Neural cell (in vitro differentiated cells): Measurements from ENCODE around the gene CCNI2. TPM values are rescaled to one million over a fixed set of nuclear protein-coding genes. Genes with fewer than 3 reads are reported as not detected.

Source experiments
- H2AFZ ChIP-seq: fragments of 200-600, 300-800 bp; sonication (generic), shearing (Covaris generic); 2 replicates; pipeline ENCODE4 v1.6.0; 2014; ENCODE audit warnings: low read depth, mild to moderate bottlenecking, antibody characterized with exemption, low read length, moderate library complexity
- H3F3A ChIP-seq: fragments of 200-600 bp; shearing (Covaris generic); 2 replicates; pipeline ENCODE4 v1.6.1; 2016; ENCODE audit warnings: mild to moderate bottlenecking, moderate library complexity, mixed read lengths, antibody characterized with exemption, low read length; ENCODE audit not compliant: insufficient read depth, poor library complexity, severe bottlenecking
- H3K27ac ChIP-seq: fragments of 200-600, 300-800 bp; sonication (generic), shearing (Covaris generic); 2 replicates; pipeline ENCODE4 v1.5.1; 2014; ENCODE audit warnings: mild to moderate bottlenecking, low read length, moderate library complexity
- H3K27me3 ChIP-seq: fragments of 300-800, 200-600 bp; sonication (generic), shearing (Covaris generic); 2 replicates; pipeline ENCODE4 v1.6.0; 2014; ENCODE audit warnings: mild to moderate bottlenecking, low read depth, low read length, moderate library complexity; ENCODE audit not compliant: insufficient read depth
- H3K36me3 ChIP-seq: fragments of 300-800, 200-600 bp; sonication (generic), shearing (Covaris generic); 2 replicates; pipeline ENCODE4 v1.5.1; 2014; ENCODE audit warnings: mild to moderate bottlenecking, antibody characterized with exemption, low read length, moderate library complexity; ENCODE audit not compliant: insufficient read depth
- H3K4me2 ChIP-seq: fragments of 300-800, 200-600 bp; sonication (generic), shearing (Covaris generic); 2 replicates; pipeline ENCODE4 v1.6.0; 2014; ENCODE audit warnings: mild to moderate bottlenecking, low read length
- H3K4me3 ChIP-seq: fragments of 300-800, 200-600 bp; sonication (generic), shearing (Covaris generic); 2 replicates; pipeline ENCODE4 v1.5.1; 2014; ENCODE audit warnings: mild to moderate bottlenecking, low read length, moderate library complexity
- H3K79me2 ChIP-seq: fragments of 200-600 bp; shearing (Covaris generic); replicated peaks from 2 replicates; pipeline ENCODE4 v1.6.0; 2014; ENCODE audit warnings: mild to moderate bottlenecking, low read length, moderate library complexity; ENCODE audit not compliant: insufficient read depth
- H3K9ac ChIP-seq: fragments of 300-800, 200-600 bp; sonication (generic), shearing (Covaris generic); 2 replicates; pipeline ENCODE4 v1.6.1; 2016; ENCODE audit warnings: mild to moderate bottlenecking, low read length, mixed read lengths
- H3K9me2 ChIP-seq: fragments of 200-600 bp; shearing (Covaris generic); 2 replicates; pipeline ENCODE4 v1.6.1; 2016; ENCODE audit warnings: mild to moderate bottlenecking, low read length, mixed read lengths; ENCODE audit not compliant: insufficient read depth
- H3K9me3 ChIP-seq: fragments of 200-600, 300-800 bp; sonication (generic), shearing (Covaris generic); 2 replicates; pipeline ENCODE4 v1.6.1; 2016; ENCODE audit warnings: mild to moderate bottlenecking, mixed run types, low read length, moderate library complexity, mixed read lengths
- H4K20me1 ChIP-seq: fragments of 200-600 bp; shearing (Covaris generic); 2 replicates; pipeline ENCODE4 v1.6.1; 2016; ENCODE audit warnings: mild to moderate bottlenecking, mixed run types; ENCODE audit not compliant: insufficient read depth
- CTCF ChIP-seq: fragments of 450-650 bp; IDR thresholded peaks from 2 replicates; pipeline ENCODE4 v1.5.1; 2014; ENCODE audit warnings: antibody characterized with exemption, mild to moderate bottlenecking, moderate library complexity; ENCODE audit not compliant: poor library complexity, severe bottlenecking
- EP300 ChIP-seq: fragments of 450-650 bp; conservative IDR thresholded peaks from 2 replicates; pipeline ENCODE4 v1.6.1; 2014; ENCODE audit warnings: antibody characterized with exemption, mild to moderate bottlenecking, moderate library complexity; ENCODE audit not compliant: poor library complexity, severe bottlenecking
- EZH2 ChIP-seq: fragments of 200-600, 300-800 bp; shearing (Covaris generic), sonication (generic); IDR thresholded peaks from 2 replicates; pipeline ENCODE4 v1.6.1; 2014; ENCODE audit warnings: antibody characterized with exemption, low read length, borderline replicate concordance, mild to moderate bottlenecking; ENCODE audit not compliant: insufficient read depth, poor library complexity, severe bottlenecking
- MXI1 ChIP-seq: fragments of 450-650 bp; conservative IDR thresholded peaks from 2 replicates; pipeline ENCODE4 v1.6.1; 2014; ENCODE audit warnings: antibody characterized with exemption, mild to moderate bottlenecking; ENCODE audit not compliant: poor library complexity, severe bottlenecking
- POLR2AphosphoS5 ChIP-seq: IDR thresholded peaks from 2 replicates; pipeline ENCODE4 v1.6.1; 2012
- RAD21 ChIP-seq: fragments of 450-650 bp; conservative IDR thresholded peaks from 2 replicates; pipeline ENCODE4 v1.6.1; 2014; ENCODE audit warnings: antibody characterized with exemption, mild to moderate bottlenecking, moderate library complexity
- REST ChIP-seq: IDR thresholded peaks from 2 replicates; pipeline ENCODE4 v1.6.1; 2012; ENCODE audit warnings: borderline replicate concordance
- SMC3 ChIP-seq: fragments of 450-650 bp; conservative IDR thresholded peaks from 2 replicates; pipeline ENCODE4 v1.6.1; 2014; ENCODE audit warnings: antibody characterized with exemption, mild to moderate bottlenecking, moderate library complexity; ENCODE audit not compliant: poor library complexity
- TAF1 ChIP-seq: IDR thresholded peaks from 2 replicates; pipeline ENCODE4 v1.6.1; 2012; ENCODE audit warnings: low read depth
- polyA plus RNA-seq: library from polyadenylated mRNA; depleted of rRNA; stranded (reverse); fragments of >200 nt; gene quantifications from 2 replicates; pipeline ENCODE4 v1.2.3, GENCODE V29; 2014

The CCNI2 gene
- polyA plus RNA-seq, 1 donor from 2014 or later: not detected

DNA sequence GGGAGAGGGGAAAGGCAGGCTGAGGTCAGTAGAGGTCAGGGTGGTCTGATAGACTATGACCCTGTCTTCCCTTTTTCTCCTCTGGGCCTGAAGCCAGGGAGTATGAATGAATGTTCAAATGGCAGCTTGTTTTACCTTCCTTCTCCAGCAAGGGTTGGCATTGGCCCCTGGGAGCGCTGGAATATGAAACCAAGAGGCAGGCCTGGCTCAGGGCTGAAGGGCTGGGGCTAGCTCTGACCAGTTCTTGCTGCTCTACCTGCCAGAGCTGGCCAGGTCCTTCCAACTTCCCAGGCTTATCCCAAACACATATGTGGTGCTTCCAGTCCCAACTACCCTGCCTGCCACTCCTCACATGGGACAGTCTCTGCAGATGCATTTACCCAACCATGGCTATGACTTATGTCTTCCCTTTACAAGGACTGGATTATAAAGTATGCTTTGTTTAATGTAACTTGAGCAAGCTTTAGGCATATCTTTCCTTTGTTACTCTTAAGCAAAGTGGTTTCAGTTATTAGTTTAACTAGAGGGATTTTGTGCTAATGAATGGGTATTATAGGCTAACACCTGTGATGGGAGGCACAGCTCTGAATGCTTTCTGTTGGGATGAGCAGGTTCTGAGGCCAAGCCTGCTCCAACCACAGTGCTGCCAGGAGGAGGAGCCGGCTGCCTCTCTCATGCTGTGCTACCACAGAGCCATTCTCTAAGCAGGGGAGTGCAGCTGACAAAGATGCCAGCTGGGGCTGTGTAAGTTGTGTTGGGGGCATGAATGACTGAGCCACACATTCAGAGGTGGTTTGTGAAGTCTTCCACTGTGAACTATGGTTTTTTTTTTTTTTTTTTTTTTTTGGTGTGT lies 6.1 kb downstream of the CCNI2 start:
- Histone ChIP-seq H4K20me1 (no peaks in the 10 kb centered on the region), H3K27ac (no peak overlapping the region), H3K4me2 (no peak overlapping the region), H3K9me3 (no peaks in the 10 kb centered on the region), H3K9ac (no peak overlapping the region), H3K79me2 (no peaks in the 10 kb centered on the region), H2AFZ (no peak overlapping the region), H3F3A (no peaks in the 10 kb centered on the region), H3K4me3 (no peak overlapping the region), H3K9me2 (no peaks in the 10 kb centered on the region), H3K27me3 (peaks cover 9% of the 10 kb centered on the region), H3K36me3 (no peaks in the 10 kb centered on the region)
- no peak for TF ChIP-seq MXI1

- H3K9me3 ChIP-seq: no peaks in the 10 kb centered on the region
- peaks cover 3% of the 10 kb centered on the region for H3K27me3 ChIP-seq
- no peaks in the 10 kb centered on the region for H3K9me2 ChIP-seq
- H3K4me2 ChIP-seq: no peak overlapping the region
- H3F3A ChIP-seq: no peaks in the 10 kb centered on the region
- no peak for TF ChIP-seq EZH2
- no peak for TF ChIP-seq TAF1
- no peak for TF ChIP-seq RAD21
- TF ChIP-seq MXI1: no peak
- no peak for TF ChIP-seq SMC3
- TF ChIP-seq EP300: no peak
- TF ChIP-seq CTCF: no peak
- TF ChIP-seq POLR2AphosphoS5: no peak
- TF ChIP-seq REST: no peak
- H2AFZ ChIP-seq: no peak overlapping the region
- H3K9ac ChIP-seq: no peak overlapping the region
- no peak overlapping the region for H3K4me3 ChIP-seq
- H3K36me3 ChIP-seq: no peaks in the 10 kb centered on the region
- no peaks in the 10 kb centered on the region for H3K79me2 ChIP-seq
- no peaks in the 10 kb centered on the region for H4K20me1 ChIP-seq
- H3K27ac ChIP-seq: no peak overlapping the region
Measured at GRCh38 chr5:132754111-132754510, 6.9 kb downstream of the CCNI2 start.
